Neural cell (in vitro differentiated cells): Measurements from ENCODE around the gene ZNF726. TPM values are rescaled to one million over a fixed set of nuclear protein-coding genes. Genes with fewer than 3 reads are reported as not detected.

Experiments
- H2AFZ ChIP-seq: fragments of 200-600, 300-800 bp; sonication (generic), shearing (Covaris generic); 2 replicates; pipeline ENCODE4 v1.6.0; 2014; ENCODE audit warnings: low read depth, mild to moderate bottlenecking, antibody characterized with exemption, low read length, moderate library complexity
- H3F3A ChIP-seq: fragments of 200-600 bp; shearing (Covaris generic); 2 replicates; pipeline ENCODE4 v1.6.1; 2016; ENCODE audit warnings: mild to moderate bottlenecking, moderate library complexity, mixed read lengths, antibody characterized with exemption, low read length; ENCODE audit not compliant: insufficient read depth, poor library complexity, severe bottlenecking
- H3K27ac ChIP-seq: fragments of 200-600, 300-800 bp; sonication (generic), shearing (Covaris generic); 2 replicates; pipeline ENCODE4 v1.5.1; 2014; ENCODE audit warnings: mild to moderate bottlenecking, low read length, moderate library complexity
- H3K27me3 ChIP-seq: fragments of 300-800, 200-600 bp; sonication (generic), shearing (Covaris generic); 2 replicates; pipeline ENCODE4 v1.6.0; 2014; ENCODE audit warnings: mild to moderate bottlenecking, low read depth, low read length, moderate library complexity; ENCODE audit not compliant: insufficient read depth
- H3K36me3 ChIP-seq: fragments of 300-800, 200-600 bp; sonication (generic), shearing (Covaris generic); 2 replicates; pipeline ENCODE4 v1.5.1; 2014; ENCODE audit warnings: mild to moderate bottlenecking, antibody characterized with exemption, low read length, moderate library complexity; ENCODE audit not compliant: insufficient read depth
- H3K4me2 ChIP-seq: fragments of 300-800, 200-600 bp; sonication (generic), shearing (Covaris generic); 2 replicates; pipeline ENCODE4 v1.6.0; 2014; ENCODE audit warnings: mild to moderate bottlenecking, low read length
- H3K4me3 ChIP-seq: fragments of 300-800, 200-600 bp; sonication (generic), shearing (Covaris generic); 2 replicates; pipeline ENCODE4 v1.5.1; 2014; ENCODE audit warnings: mild to moderate bottlenecking, low read length, moderate library complexity
- H3K79me2 ChIP-seq: fragments of 200-600 bp; shearing (Covaris generic); replicated peaks from 2 replicates; pipeline ENCODE4 v1.6.0; 2014; ENCODE audit warnings: mild to moderate bottlenecking, low read length, moderate library complexity; ENCODE audit not compliant: insufficient read depth
- H3K9ac ChIP-seq: fragments of 300-800, 200-600 bp; sonication (generic), shearing (Covaris generic); 2 replicates; pipeline ENCODE4 v1.6.1; 2016; ENCODE audit warnings: mild to moderate bottlenecking, low read length, mixed read lengths
- H3K9me2 ChIP-seq: fragments of 200-600 bp; shearing (Covaris generic); 2 replicates; pipeline ENCODE4 v1.6.1; 2016; ENCODE audit warnings: mild to moderate bottlenecking, low read length, mixed read lengths; ENCODE audit not compliant: insufficient read depth
- H3K9me3 ChIP-seq: fragments of 200-600, 300-800 bp; sonication (generic), shearing (Covaris generic); 2 replicates; pipeline ENCODE4 v1.6.1; 2016; ENCODE audit warnings: mild to moderate bottlenecking, mixed run types, low read length, moderate library complexity, mixed read lengths
- H4K20me1 ChIP-seq: fragments of 200-600 bp; shearing (Covaris generic); 2 replicates; pipeline ENCODE4 v1.6.1; 2016; ENCODE audit warnings: mild to moderate bottlenecking, mixed run types; ENCODE audit not compliant: insufficient read depth
- CTCF ChIP-seq: fragments of 450-650 bp; IDR thresholded peaks from 2 replicates; pipeline ENCODE4 v1.5.1; 2014; ENCODE audit warnings: antibody characterized with exemption, mild to moderate bottlenecking, moderate library complexity; ENCODE audit not compliant: poor library complexity, severe bottlenecking
- EP300 ChIP-seq: fragments of 450-650 bp; conservative IDR thresholded peaks from 2 replicates; pipeline ENCODE4 v1.6.1; 2014; ENCODE audit warnings: antibody characterized with exemption, mild to moderate bottlenecking, moderate library complexity; ENCODE audit not compliant: poor library complexity, severe bottlenecking
- EZH2 ChIP-seq: fragments of 200-600, 300-800 bp; shearing (Covaris generic), sonication (generic); IDR thresholded peaks from 2 replicates; pipeline ENCODE4 v1.6.1; 2014; ENCODE audit warnings: antibody characterized with exemption, low read length, borderline replicate concordance, mild to moderate bottlenecking; ENCODE audit not compliant: insufficient read depth, poor library complexity, severe bottlenecking
- MXI1 ChIP-seq: fragments of 450-650 bp; conservative IDR thresholded peaks from 2 replicates; pipeline ENCODE4 v1.6.1; 2014; ENCODE audit warnings: antibody characterized with exemption, mild to moderate bottlenecking; ENCODE audit not compliant: poor library complexity, severe bottlenecking
- POLR2AphosphoS5 ChIP-seq: IDR thresholded peaks from 2 replicates; pipeline ENCODE4 v1.6.1; 2012
- RAD21 ChIP-seq: fragments of 450-650 bp; conservative IDR thresholded peaks from 2 replicates; pipeline ENCODE4 v1.6.1; 2014; ENCODE audit warnings: antibody characterized with exemption, mild to moderate bottlenecking, moderate library complexity
- REST ChIP-seq: IDR thresholded peaks from 2 replicates; pipeline ENCODE4 v1.6.1; 2012; ENCODE audit warnings: borderline replicate concordance
- SMC3 ChIP-seq: fragments of 450-650 bp; conservative IDR thresholded peaks from 2 replicates; pipeline ENCODE4 v1.6.1; 2014; ENCODE audit warnings: antibody characterized with exemption, mild to moderate bottlenecking, moderate library complexity; ENCODE audit not compliant: poor library complexity
- TAF1 ChIP-seq: IDR thresholded peaks from 2 replicates; pipeline ENCODE4 v1.6.1; 2012; ENCODE audit warnings: low read depth
- polyA plus RNA-seq: library from polyadenylated mRNA; depleted of rRNA; stranded (reverse); fragments of >200 nt; gene quantifications from 2 replicates; pipeline ENCODE4 v1.2.3, GENCODE V29; 2014

ZNF726 gene
- polyA plus RNA-seq, 1 donor from 2014 or later = not detected

GRCh38 chr19:23917856-23918255, 3.2 kb downstream of the ZNF726 start:
- Histone ChIP-seq H4K20me1 (no peaks in the 10 kb centered on the region), H3K4me2 (no peak overlapping the region), H2AFZ (no peak overlapping the region), H3K27ac (no peak overlapping the region), H3K79me2 (no peaks in the 10 kb centered on the region), H3K9me3 (no peaks in the 10 kb centered on the region), H3K36me3 (no peaks in the 10 kb centered on the region), H3K27me3 (no peaks in the 10 kb centered on the region), H3K4me3 (no peak overlapping the region), H3K9me2 (no peaks in the 10 kb centered on the region), H3K9ac (no peak overlapping the region), H3F3A (no peaks in the 10 kb centered on the region)
- no peak for TF ChIP-seq CTCF
- TF ChIP-seq POLR2AphosphoS5 = no peak
- TF ChIP-seq SMC3 = no peak
- no peak for TF ChIP-seq RAD21
- no peak for TF ChIP-seq MXI1
- TF ChIP-seq REST = no peak
- TF ChIP-seq EP300 = no peak
- no peak for TF ChIP-seq EZH2
- no peak for TF ChIP-seq TAF1

- no peaks in the 10 kb centered on the region for H3K9me2 ChIP-seq
Measured at GRCh38 chr19:23925285-23925684, 10.6 kb downstream of the ZNF726 start.

More at GRCh38 chr19:23925285-23925684, 10.6 kb downstream of the ZNF726 start:
- Histone ChIP-seq H3K27me3 (no peaks in the 10 kb centered on the region), H2AFZ (no peak overlapping the region), H3K9ac (no peak overlapping the region), H3K79me2 (no peaks in the 10 kb centered on the region), H3F3A (no peaks in the 10 kb centered on the region), H3K4me2 (no peak overlapping the region), H3K9me3 (no peaks in the 10 kb centered on the region), H3K27ac (no peak overlapping the region), H4K20me1 (no peaks in the 10 kb centered on the region), H3K4me3 (no peak overlapping the region), H3K36me3 (no peaks in the 10 kb centered on the region)
- no peak for TF ChIP-seq TAF1
- no peak for TF ChIP-seq EZH2
- no peak for TF ChIP-seq CTCF
- TF ChIP-seq SMC3 = no peak
- TF ChIP-seq RAD21 = no peak
- no peak for TF ChIP-seq POLR2AphosphoS5
- TF ChIP-seq EP300 = no peak
- no peak for TF ChIP-seq MXI1
- no peak for TF ChIP-seq REST
